HCT116 (cell line): ENCODE results near the gene SCGN. TPM values are rescaled to one million over a fixed set of nuclear protein-coding genes. Genes with fewer than 3 reads are reported as not detected.

Experiments used
- ATAC-seq: fragments of 200-7000 bp; cut with Tn5 transposase; 2 replicates; pipeline ENCODE4 v1.9.1; 2020; ENCODE audit warnings: mild to moderate bottlenecking, moderate library complexity
- BruUV-seq: library from RNA; stranded (reverse); fragments of 400-500 nt; replicated peaks from 2 replicates; lab custom pipeline; 2021; lab: Mats Ljungman, UMichigan
- CTCF ChIA-PET: fragments of 300-600 bp; sonication (Branson Sonifier 250); formaldehyde crosslinking; loops from one replicate; lab custom pipeline; 2021; ENCODE audit warnings: antibody characterized with exemption; lab: Charles Lee
- POLR2A ChIA-PET: fragments of 300-600, 350-600 bp; sonication (Branson Sonifier 250); formaldehyde crosslinking; loops from one replicate; lab custom pipeline; 2021; ENCODE audit warnings: antibody characterized with exemption; lab: Charles Lee
- RAD21 ChIA-PET, 2 experiments: fragments of 300-600 bp; sonication (Branson Sonifier 250); formaldehyde crosslinking; loops; one replicate each; lab custom pipeline; 2023; ENCODE audit warnings: low total read pairs in 2 of 2; ENCODE audit not compliant: uncharacterized antibody in 2 of 2, unreplicated experiment in 2 of 2, low non-redundant PET in 1 of 2; lab: Charles Lee
- DNase-seq: peaks from one replicate; pipeline ENCODE4 v3.0.0-alpha.2; 2010; ENCODE audit warnings: low read depth, low spot score
- H2AFZ ChIP-seq: fragments of 200-600 bp; shearing (Covaris generic), sonication (generic); 2 replicates; pipeline ENCODE4 v1.6.1; 2017; ENCODE audit warnings: low read depth, mixed run types, mixed read lengths, antibody characterized with exemption, low read length; ENCODE audit not compliant: poor library complexity, severe bottlenecking
- H3K27ac ChIP-seq: 2 replicates; pipeline ENCODE4 v1.5.1; 2012; ENCODE audit warnings: low read depth, low read length
- H3K27me3 ChIP-seq: fragments of 200-600 bp; sonication (generic); 2 replicates; pipeline ENCODE4 v1.6.1; 2016; ENCODE audit warnings: mixed run types, low read length, mixed read lengths; ENCODE audit not compliant: insufficient read depth
- H3K36me3 ChIP-seq, 2 experiments: fragments of 200-500 bp in 1 of 2; fragments of 200-600 bp in 1 of 2; sonication (Bioruptor generic) in 1 of 2; sonication (generic) in 1 of 2; 2 replicates each; pipeline versions ENCODE4 v1.5.1 to v1.6.1; 2014 to 2016; ENCODE audit warnings: low read length in 2 of 2, inconsistent platforms in 1 of 2, mixed read lengths in 1 of 2, mixed run types in 1 of 2; ENCODE audit not compliant: insufficient read depth in 2 of 2, control insufficient read depth in 1 of 2
- H3K4me1 ChIP-seq, 2 experiments: fragments of 200-600 bp in 1 of 2; sonication (generic) in 1 of 2; 2 replicates each; pipeline versions ENCODE4 v1.5.1 to v1.6.1; 2012 to 2017; ENCODE audit warnings: low read length in 2 of 2, inconsistent platforms in 1 of 2, mild to moderate bottlenecking in 1 of 2, mixed read lengths in 1 of 2, mixed run types in 1 of 2, moderate library complexity in 1 of 2; ENCODE audit not compliant: insufficient read depth in 2 of 2, control insufficient read depth in 1 of 2
- H3K4me2 ChIP-seq: fragments of 200-600 bp; sonication (generic); 2 replicates; pipeline ENCODE4 v1.6.1; 2017; ENCODE audit warnings: mixed run types, low read length, mixed read lengths
- H3K4me3 ChIP-seq, 2 experiments: fragments of 200-600 bp in 1 of 2; sonication (generic) in 1 of 2; replicated peaks in 1 of 2; 2 replicates each; pipeline ENCODE4 v1.5.1; 2011 to 2016; ENCODE audit warnings: low read length in 2 of 2, control low read depth in 1 of 2, low read depth in 1 of 2, mild to moderate bottlenecking in 1 of 2, mixed read lengths in 1 of 2, mixed run types in 1 of 2
- H3K79me2 ChIP-seq: fragments of 200-600 bp; sonication (generic); 2 replicates; pipeline ENCODE4 v1.6.1; 2017; ENCODE audit warnings: mild to moderate bottlenecking, mixed run types, low read length, moderate library complexity, mixed read lengths; ENCODE audit not compliant: insufficient read depth
- H3K9ac ChIP-seq: fragments of 200-600 bp; sonication (generic); 2 replicates; pipeline ENCODE4 v1.6.1; 2016; ENCODE audit warnings: low read length, mixed read lengths
- H3K9me2 ChIP-seq: fragments of 200-600 bp; sonication (generic), shearing (Covaris generic); 2 replicates; pipeline ENCODE4 v1.6.1; 2017; ENCODE audit warnings: mixed run types, mild to moderate bottlenecking, moderate library complexity; ENCODE audit not compliant: insufficient read depth
- H3K9me3 ChIP-seq, 2 experiments: fragments of 200-500 bp in 1 of 2; fragments of 200-600 bp in 1 of 2; sonication (Bioruptor generic) in 1 of 2; sonication (generic) in 1 of 2; 2 replicates each; pipeline ENCODE4 v1.6.1; 2014 to 2017; ENCODE audit warnings: low read length in 2 of 2, mixed read lengths in 2 of 2, inconsistent platforms in 1 of 2, low read depth in 1 of 2, mild to moderate bottlenecking in 1 of 2, mixed run types in 1 of 2, moderate library complexity in 1 of 2; ENCODE audit not compliant: control insufficient read depth in 1 of 2, insufficient read depth in 1 of 2
- H4K20me1 ChIP-seq: fragments of 200-600 bp; sonication (generic), shearing (Covaris generic); 2 replicates; pipeline ENCODE4 v1.6.1; 2017; ENCODE audit warnings: mixed run types, mild to moderate bottlenecking, moderate library complexity; ENCODE audit not compliant: insufficient read depth
- ATF3 ChIP-seq: IDR thresholded peaks from 2 replicates; pipeline ENCODE4 v1.6.1; 2012
- CBX3 ChIP-seq: IDR thresholded peaks from 2 replicates; pipeline ENCODE4 v1.6.1; 2012; ENCODE audit warnings: low read depth
- CEBPB ChIP-seq: IDR thresholded peaks from 2 replicates; pipeline ENCODE4 v1.6.1; 2012; ENCODE audit warnings: low read depth
- EGR1 ChIP-seq: IDR thresholded peaks from 2 replicates; pipeline ENCODE4 v1.6.1; 2012; ENCODE audit warnings: low read depth
- EZH2 ChIP-seq: fragments of 200-600 bp; sonication (generic); IDR thresholded peaks from 2 replicates; pipeline ENCODE4 v1.6.1; 2017; ENCODE audit warnings: antibody characterized with exemption, mixed run types
- EZH2phosphoT487 ChIP-seq: fragments of 200-600 bp; IDR thresholded peaks from 2 replicates; pipeline ENCODE4 v1.6.1; 2018; ENCODE audit warnings: antibody characterized with exemption, borderline replicate concordance
- FOSL1 ChIP-seq: IDR thresholded peaks from 2 replicates; pipeline ENCODE4 v1.6.1; 2012; ENCODE audit warnings: low read depth
- JUND ChIP-seq: IDR thresholded peaks from 2 replicates; pipeline ENCODE4 v1.6.1; 2012
- POLR2AphosphoS5 ChIP-seq: IDR thresholded peaks from 2 replicates; pipeline ENCODE4 v1.6.1; 2011; ENCODE audit warnings: mild to moderate bottlenecking, low read depth, low read length, moderate library complexity
- RAD21 ChIP-seq: IDR thresholded peaks from 2 replicates; pipeline ENCODE4 v1.6.1; 2012; ENCODE audit warnings: low read depth, mild to moderate bottlenecking
- REST ChIP-seq: IDR thresholded peaks from 2 replicates; pipeline ENCODE4 v1.6.1; 2012; ENCODE audit warnings: low read depth
- SIN3A ChIP-seq: IDR thresholded peaks from 2 replicates; pipeline ENCODE4 v1.6.1; 2012; ENCODE audit warnings: low read depth
- SRF ChIP-seq: IDR thresholded peaks from 2 replicates; pipeline ENCODE4 v1.6.1; 2012; ENCODE audit warnings: low read depth
- TCF7L2 ChIP-seq: IDR thresholded peaks from 2 replicates; pipeline ENCODE4 v1.7.0; 2011; ENCODE audit warnings: borderline replicate concordance, inconsistent platforms; ENCODE audit not compliant: insufficient read depth, insufficient read length; ENCODE audit errors: extremely low read depth
- YY1 ChIP-seq: IDR thresholded peaks from 2 replicates; pipeline ENCODE4 v1.6.1; 2011; ENCODE audit warnings: low read length, low read depth, moderate library complexity, mild to moderate bottlenecking; ENCODE audit not compliant: insufficient replicate concordance; ENCODE audit errors: extremely low read depth
- ZBTB33 ChIP-seq: IDR thresholded peaks from 2 replicates; pipeline ENCODE4 v1.6.1; 2011; ENCODE audit warnings: mild to moderate bottlenecking, low read length, moderate library complexity; ENCODE audit not compliant: insufficient replicate concordance; ENCODE audit errors: extremely low read depth
- ZFX ChIP-seq: fragments of 450-650 bp; IDR thresholded peaks from 2 replicates; pipeline ENCODE4 v1.6.1; 2017
- ZNF274 ChIP-seq: fragments of 200-500 bp; sonication (Bioruptor generic); IDR thresholded peaks from 2 replicates; pipeline ENCODE4 v1.6.1; 2014; ENCODE audit warnings: mild to moderate bottlenecking, low read depth, low read length, inconsistent platforms
- intact Hi-C: fragments of 100-400 bp; cut with micrococcal nuclease; formaldehyde crosslinking; loops from 2 replicates; pipeline ENCODE4 v1.10.0; 2022
- total RNA-seq: library from RNA; stranded (reverse); gene quantifications from one replicate; pipeline ENCODE4 v1.2.1, GENCODE V29; 2021; ENCODE audit not compliant: unreplicated experiment

The SCGN gene
- total RNA-seq, 1 experiment from 2014 or later, result not detected

- no peaks in the 10 kb centered on the region for H3K9me2 ChIP-seq
- TF ChIP-seq ATF3 (no peak), REST (no peak), YY1 (no peak), TCF7L2 (no peak), POLR2AphosphoS5 (no peak), EZH2phosphoT487 (no peak), EGR1 (no peak), ZFX (no peak), ZNF274 (no peak), FOSL1 (no peak), CBX3 (no peak), ZBTB33 (no peak), SRF (no peak), SIN3A (no peak), JUND (no peak), EZH2 (no peak), CEBPB (no peak), RAD21 (no peak)
- TF ChIP-seq, all 23 proteins: peak for 0
- Histone ChIP-seq H3K36me3 (no peaks in the 10 kb centered on the region), H3K4me3 (no peak overlapping the region), H3K27ac (no peak overlapping the region), H2AFZ (no peak overlapping the region), H3K4me2 (no peak overlapping the region), H3K4me1 (no peaks in the 10 kb centered on the region), H4K20me1 (no peaks in the 10 kb centered on the region), H3K9me3 (no peaks in the 10 kb centered on the region), H3K27me3 (no peaks in the 10 kb centered on the region), H3K79me2 (no peaks in the 10 kb centered on the region), H3K9ac (no peak overlapping the region)
- DNase-seq (no peak), ATAC-seq (no peak)
- CTCF ChIA-PET, result no interaction called here
- RAD21 ChIA-PET, result no interaction called here
- intact Hi-C loops, result no loop called here
- no TSS peak for BruUV-seq
- POLR2A ChIA-PET, result no interaction called here
Measured at GRCh38 chr6:25695671-25696070, 43.7 kb downstream of the SCGN start.
